ENCODE results near the gene ELF1.

- TF ChIP-seq POLR2AphosphoS5 (IDR thresholded peaks at IDR 0.05; ENCODE audit: low read depth, low read length) (no peak), SIN3A (IDR thresholded peaks at IDR 0.05; ENCODE audit: borderline replicate concordance, insufficient read depth, low read length) (no peak), FOXP2 (optimal IDR thresholded peaks at IDR 0.05; ENCODE audit: borderline replicate concordance, extremely low read depth, extremely low read length, insufficient read depth) (no peak)
Observed at GRCh38 chr13:40995997-40996396, 23.1 kb downstream of the ELF1 start.
